NCI-H1417 treated with DMSO at 0.1 percent for 48 hours (cell line): ENCODE data around the gene FAM177B.

Experiments used
- DNase-seq: peaks from one replicate; lab custom pipeline; 2025; lab: John Stamatoyannopoulos, UW

The FAM177B gene

GRCh38 chr1:222736972-222737371 is at the start of gene FAM177B:
TSS of gene FAM177B (plus strand) at chr1:222737202. CDS start at chr1:222746546, 9,344 bp downstream.
- DNase-seq: no peak

- DNase-seq: no peak
These were observed 46.0 kb upstream of the FAM177B start for GRCh38 chr1:222691016-222691415.

- DNase-seq: no peak
These were observed 42.1 kb upstream of the FAM177B start for GRCh38 chr1:222694927-222695326.

- DNase-seq: no peak
These were observed 40.3 kb upstream of the FAM177B start for GRCh38 chr1:222696741-222697140.

- no peak for DNase-seq
These were observed 39.8 kb upstream of the FAM177B start for GRCh38 chr1:222697203-222697602.

GRCh38 chr1:222697826-222698225 is 39.2 kb upstream of the FAM177B start:
- DNase-seq: no peak

- DNase-seq: no peak
These were observed 34.8 kb upstream of the FAM177B start for GRCh38 chr1:222702210-222702609.

- no peak for DNase-seq
These were observed 32.7 kb upstream of the FAM177B start for GRCh38 chr1:222704260-222704659.

GRCh38 chr1:222706815-222707214 is 30.2 kb upstream of the FAM177B start:
- DNase-seq: no peak

GRCh38 chr1:222709700-222710153 is 27.3 kb upstream of the FAM177B start:
- DNase-seq: no peak

GRCh38 chr1:222711319-222712252 is 25.4 kb upstream of the FAM177B start:
- DNase-seq: no peak

GRCh38 chr1:222712253-222713090 is 24.5 kb upstream of the FAM177B start, which contains the start of the genes AIDA and BROX:
TSS of gene AIDA (minus strand) at chr1:222712491. CDS start at chr1:222712317, 174 bp downstream.
TSS of gene BROX (plus strand) at chr1:222712564. CDS start at chr1:222715700, 3,136 bp downstream.
- DNase-seq: peak; percentile 67

- DNase-seq: peak; percentile 81
These were observed 23.7 kb upstream of the FAM177B start for GRCh38 chr1:222713091-222713961.

- no peak for DNase-seq
These were observed 20.6 kb upstream of the FAM177B start for GRCh38 chr1:222716393-222716792.

- DNase-seq: no peak
These were observed 8.3 kb upstream of the FAM177B start for GRCh38 chr1:222728746-222729145.

GRCh38 chr1:222730866-222731265 is 6.1 kb upstream of the FAM177B start:
- DNase-seq: no peak

- no peak for DNase-seq
These were observed 4.5 kb upstream of the FAM177B start for GRCh38 chr1:222732216-222733159.

- no peak for DNase-seq
These were observed 2.3 kb upstream of the FAM177B start for GRCh38 chr1:222734740-222735139.

GRCh38 chr1:222736470-222736869 is 532 bp upstream of the FAM177B start:
- DNase-seq: no peak

GRCh38 chr1:222739465-222739864 is 2.5 kb downstream of the FAM177B start:
- DNase-seq: no peak
